Measurements from ENCODE around the gene PCDHGA2.
"Not testable (repeated sequence)": the region's sequence is repeated elsewhere in the genome, so short reads cannot be mapped to it uniquely, and the experiment has no call there.

The PCDHGA2 gene

DNA sequence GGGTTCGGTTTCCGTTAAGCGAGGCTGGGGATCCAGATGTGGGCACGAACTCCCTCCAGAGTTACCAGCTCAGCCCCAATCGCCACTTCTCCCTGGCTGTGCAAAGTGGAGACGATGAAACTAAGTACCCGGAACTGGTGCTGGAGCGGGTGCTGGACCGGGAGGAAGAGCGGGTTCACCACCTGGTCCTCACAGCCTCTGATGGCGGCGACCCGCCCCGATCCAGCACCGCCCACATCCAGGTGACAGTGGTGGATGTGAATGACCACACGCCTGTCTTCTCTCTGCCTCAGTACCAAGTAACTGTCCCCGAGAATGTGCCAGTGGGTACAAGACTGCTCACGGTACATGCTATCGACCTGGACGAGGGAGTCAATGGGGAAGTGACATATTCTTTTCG is 44.8 kb downstream of the PCDHGA2 start:
- DNase-seq (ENCODE audit: low read depth): no peak

DNA sequence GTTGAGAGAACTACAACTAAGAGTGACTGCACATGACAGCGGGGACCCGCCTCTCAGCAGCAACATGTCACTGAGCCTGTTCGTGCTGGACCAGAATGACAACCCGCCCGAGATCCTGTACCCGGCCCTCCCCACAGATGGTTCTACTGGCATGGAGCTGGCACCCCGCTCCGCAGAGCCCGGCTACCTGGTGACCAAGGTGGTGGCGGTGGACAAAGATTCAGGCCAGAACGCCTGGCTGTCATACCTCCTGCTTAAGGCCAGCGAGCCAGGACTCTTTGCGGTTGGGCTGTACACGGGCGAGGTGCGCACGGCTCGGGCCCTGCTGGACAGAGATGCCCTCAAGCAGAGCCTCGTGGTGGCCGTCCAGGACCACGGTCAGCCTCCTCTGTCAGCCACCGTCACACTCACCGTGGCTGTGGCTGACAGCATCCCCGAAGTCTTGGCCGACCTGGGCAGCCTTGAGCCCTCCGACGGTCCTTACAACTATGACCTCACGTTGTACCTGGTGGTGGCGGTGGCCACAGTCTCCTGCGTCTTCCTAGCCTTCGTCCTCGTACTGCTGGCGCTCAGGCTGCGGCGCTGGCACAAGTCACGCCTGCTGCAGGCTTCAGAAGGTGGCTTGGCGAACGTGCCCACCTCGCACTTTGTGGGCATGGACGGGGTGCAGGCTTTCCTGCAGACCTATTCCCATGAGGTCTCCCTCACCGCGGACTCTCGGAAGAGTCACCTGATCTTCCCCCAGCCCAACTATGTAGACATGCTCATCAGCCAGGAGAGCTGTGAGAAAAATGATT is 46.1 kb downstream of the PCDHGA2 start:
- no peak for DNase-seq (ENCODE audit: low read depth)

DNA sequence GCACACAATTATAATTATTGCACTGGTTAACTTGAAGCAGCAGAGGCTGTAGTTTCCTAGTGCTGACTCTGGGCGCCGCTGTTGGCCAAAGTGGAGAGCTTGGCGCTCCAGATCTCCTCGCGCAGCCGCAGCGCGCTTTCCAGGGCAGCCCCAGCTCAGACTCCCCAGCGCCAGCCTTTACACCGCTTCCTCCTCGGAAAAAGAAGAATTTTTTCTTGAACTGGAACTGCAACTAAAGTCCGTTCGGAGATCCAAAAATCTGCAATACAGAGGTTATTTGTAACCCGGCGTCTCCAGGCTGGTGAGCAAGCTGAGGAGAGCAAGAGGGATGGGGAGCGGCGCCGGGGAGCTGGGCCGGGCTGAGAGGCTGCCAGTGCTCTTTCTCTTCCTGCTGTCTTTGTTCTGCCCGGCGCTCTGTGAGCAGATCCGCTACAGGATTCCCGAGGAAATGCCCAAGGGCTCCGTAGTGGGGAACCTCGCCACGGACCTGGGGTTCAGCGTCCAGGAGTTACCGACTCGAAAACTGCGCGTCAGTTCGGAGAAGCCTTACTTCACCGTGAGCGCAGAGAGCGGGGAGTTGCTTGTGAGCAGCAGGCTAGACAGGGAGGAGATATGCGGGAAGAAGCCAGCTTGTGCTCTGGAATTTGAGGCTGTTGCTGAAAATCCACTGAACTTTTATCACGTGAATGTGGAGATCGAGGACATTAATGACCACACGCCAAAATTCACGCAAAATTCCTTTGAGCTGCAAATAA is 49.2 kb downstream of the PCDHGA2 start, which contains the start of gene PCDHGB4:
Gene PCDHGB4, plus strand, starts transcription at position 142 of the 755 bp plus-strand sequence. Its CDS starts 187 bp downstream, at position 329.
- DNase-seq (ENCODE audit: low read depth): not testable (repeated sequence)

DNA sequence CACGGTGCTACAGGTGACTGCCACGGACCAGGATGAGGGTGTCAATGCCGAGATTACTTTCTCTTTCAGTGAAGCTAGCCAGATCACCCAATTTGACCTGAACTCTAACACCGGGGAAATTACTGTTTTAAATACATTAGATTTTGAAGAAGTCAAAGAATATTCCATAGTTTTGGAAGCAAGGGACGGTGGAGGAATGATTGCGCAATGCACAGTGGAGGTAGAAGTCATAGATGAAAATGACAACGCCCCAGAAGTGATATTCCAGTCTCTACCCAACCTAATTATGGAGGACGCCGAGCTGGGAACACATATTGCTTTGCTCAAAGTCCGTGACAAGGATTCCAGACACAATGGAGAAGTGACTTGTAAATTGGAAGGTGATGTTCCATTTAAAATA is 50.1 kb downstream of the PCDHGA2 start:
- DNase-seq (ENCODE audit: low read depth): no peak

DNA sequence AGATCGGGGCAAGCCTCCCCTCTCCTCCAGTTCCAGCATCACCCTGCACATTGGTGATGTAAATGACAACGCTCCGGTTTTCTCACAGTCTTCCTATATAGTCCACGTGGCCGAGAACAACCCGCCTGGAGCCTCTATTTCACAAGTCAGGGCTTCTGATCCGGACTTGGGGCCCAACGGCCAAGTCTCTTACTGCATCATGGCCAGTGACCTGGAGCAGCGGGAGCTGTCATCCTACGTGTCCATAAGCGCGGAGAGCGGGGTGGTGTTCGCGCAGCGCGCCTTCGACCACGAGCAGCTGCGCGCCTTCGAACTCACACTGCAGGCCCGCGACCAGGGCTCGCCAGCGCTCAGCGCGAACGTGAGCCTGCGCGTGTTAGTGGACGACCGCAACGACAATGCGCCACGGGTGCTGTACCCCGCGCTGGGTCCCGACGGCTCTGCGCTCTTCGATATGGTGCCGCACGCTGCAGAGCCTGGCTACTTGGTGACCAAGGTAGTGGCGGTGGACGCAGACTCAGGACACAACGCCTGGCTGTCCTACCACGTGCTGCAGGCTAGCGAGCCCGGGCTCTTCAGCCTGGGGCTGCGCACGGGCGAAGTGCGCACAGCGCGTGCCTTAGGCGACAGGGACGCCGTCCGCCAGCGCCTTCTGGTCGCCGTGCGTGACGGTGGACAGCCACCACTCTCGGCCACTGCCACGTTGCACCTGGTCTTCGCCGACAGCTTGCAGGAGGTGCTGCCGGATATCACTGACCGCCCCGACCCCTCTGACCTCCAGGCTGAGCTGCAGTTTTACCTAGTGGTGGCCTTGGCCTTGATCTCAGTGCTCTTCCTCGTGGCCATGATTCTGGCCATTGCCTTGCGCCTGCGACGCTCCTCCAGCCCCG is 50.8 kb downstream of the PCDHGA2 start:
- DNase-seq (ENCODE audit: low read depth): no peak

DNA sequence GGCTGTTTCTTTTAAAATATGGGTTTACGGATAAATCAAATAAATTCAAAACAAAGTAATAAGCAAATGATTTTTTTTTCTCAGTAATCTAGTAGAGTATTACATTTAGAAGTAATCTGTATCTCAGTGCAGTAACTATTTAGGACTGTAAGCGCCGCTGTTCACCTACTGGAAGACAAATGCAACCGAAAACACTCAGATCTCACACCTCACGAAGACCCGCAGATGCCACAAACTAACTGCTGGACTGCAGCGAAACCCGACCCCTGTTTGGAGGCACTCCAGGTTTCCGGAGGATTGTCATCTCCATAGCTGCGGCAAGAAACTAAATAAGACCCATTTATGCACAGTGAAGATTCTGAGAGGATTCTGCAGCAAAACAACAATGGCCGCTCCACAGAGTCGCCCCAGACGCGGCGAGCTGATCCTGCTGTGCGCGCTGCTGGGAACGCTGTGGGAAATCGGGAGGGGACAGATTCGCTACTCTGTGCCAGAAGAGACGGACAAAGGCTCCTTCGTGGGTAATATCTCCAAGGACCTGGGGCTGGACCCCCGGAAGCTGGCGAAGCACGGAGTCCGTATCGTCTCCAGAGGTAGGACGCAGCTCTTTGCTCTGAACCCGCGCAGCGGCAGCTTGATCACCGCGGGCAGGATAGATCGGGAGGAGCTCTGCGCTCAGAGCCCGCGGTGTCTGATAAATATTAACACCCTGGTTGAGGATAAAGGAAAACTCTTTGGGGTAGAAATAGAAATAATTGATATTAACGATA is 54.1 kb downstream of the PCDHGA2 start, which contains the start of gene PCDHGA8:
Gene PCDHGA8, plus strand, starts transcription at position 205 of the 770 bp plus-strand sequence. Its CDS starts 181 bp downstream, at position 386.
- no peak for DNase-seq (ENCODE audit: low read depth)

Data from stromal cell of bone marrow (primary cell).